ENCODE results near the gene CPTP. TPM values are rescaled to one million over a fixed set of nuclear protein-coding genes. Genes with fewer than 3 reads are reported as not detected.

The CPTP gene
- total RNA-seq, 4 donors from 2014 or later, result 10.4 to 42.7 (median 30.1) TPM

DNA sequence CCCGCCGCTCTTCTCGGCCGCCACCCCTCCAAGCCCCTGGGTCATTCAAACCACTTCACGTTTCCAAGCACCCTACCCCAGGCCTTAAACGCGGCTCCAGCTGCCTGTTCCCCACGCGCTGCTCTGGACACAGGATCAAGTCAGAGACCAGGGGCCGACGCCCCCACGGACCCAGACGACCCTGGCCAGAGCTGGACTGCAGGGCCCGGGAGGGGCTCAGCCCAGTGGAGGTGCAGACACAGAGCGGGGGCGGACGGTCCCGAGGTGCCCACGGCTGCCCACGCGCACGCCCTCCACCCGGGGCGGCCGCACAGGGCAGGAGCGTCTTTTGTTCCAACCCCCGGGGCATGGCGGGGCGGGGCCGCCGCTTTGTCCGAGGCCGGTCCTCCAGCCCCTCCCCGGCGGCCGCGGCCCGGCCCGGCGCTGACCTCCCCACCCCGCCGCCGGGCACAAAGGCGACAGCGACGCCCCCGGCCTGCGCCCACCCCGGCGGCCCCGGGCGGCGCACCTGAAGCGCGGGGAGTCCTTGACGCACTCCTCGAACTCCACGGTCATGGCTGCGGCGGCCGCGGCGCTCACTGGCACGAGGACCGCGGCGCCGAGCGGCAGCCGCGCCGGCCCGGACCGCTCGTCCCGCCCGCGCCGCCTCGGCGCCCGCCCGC, 17.2 kb upstream of the CPTP start:
- H3K9me3 ChIP-seq, result no peaks in the 10 kb centered on the region
- no peaks in the 10 kb centered on the region for H3K27me3 ChIP-seq
- no peak for ATAC-seq
- TF ChIP-seq, protein P1, sequence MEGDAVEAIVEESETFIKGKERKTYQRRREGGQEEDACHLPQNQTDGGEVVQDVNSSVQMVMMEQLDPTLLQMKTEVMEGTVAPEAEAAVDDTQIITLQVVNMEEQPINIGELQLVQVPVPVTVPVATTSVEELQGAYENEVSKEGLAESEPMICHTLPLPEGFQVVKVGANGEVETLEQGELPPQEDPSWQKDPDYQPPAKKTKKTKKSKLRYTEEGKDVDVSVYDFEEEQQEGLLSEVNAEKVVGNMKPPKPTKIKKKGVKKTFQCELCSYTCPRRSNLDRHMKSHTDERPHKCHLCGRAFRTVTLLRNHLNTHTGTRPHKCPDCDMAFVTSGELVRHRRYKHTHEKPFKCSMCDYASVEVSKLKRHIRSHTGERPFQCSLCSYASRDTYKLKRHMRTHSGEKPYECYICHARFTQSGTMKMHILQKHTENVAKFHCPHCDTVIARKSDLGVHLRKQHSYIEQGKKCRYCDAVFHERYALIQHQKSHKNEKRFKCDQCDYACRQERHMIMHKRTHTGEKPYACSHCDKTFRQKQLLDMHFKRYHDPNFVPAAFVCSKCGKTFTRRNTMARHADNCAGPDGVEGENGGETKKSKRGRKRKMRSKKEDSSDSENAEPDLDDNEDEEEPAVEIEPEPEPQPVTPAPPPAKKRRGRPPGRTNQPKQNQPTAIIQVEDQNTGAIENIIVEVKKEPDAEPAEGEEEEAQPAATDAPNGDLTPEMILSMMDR (IDR thresholded peaks at IDR 0.05), result no peak
- TF ChIP-seq EP300 (IDR thresholded peaks at IDR 0.05) (no peak), POLR2A (IDR thresholded peaks at IDR 0.05) (peak; percentile 43 to 52)
- peak overlapping the region; percentile 47 to 97 (median 94) for H3K27ac ChIP-seq
- H3K4me3 ChIP-seq, result peak overlapping the region; percentile 64 to 95
- peaks cover 2 to 71% (median 42%) of the 10 kb centered on the region in 3 donors for H3K4me1 ChIP-seq
- no CpG with 5 or more reads among the region's 83 CpGs for WGBS, 2 donors (ENCODE audit: low coverage in 1 of 2)
- H3K36me3 ChIP-seq, result peaks cover 0 to 27% of the 10 kb centered on the region in 2 donors

DNA sequence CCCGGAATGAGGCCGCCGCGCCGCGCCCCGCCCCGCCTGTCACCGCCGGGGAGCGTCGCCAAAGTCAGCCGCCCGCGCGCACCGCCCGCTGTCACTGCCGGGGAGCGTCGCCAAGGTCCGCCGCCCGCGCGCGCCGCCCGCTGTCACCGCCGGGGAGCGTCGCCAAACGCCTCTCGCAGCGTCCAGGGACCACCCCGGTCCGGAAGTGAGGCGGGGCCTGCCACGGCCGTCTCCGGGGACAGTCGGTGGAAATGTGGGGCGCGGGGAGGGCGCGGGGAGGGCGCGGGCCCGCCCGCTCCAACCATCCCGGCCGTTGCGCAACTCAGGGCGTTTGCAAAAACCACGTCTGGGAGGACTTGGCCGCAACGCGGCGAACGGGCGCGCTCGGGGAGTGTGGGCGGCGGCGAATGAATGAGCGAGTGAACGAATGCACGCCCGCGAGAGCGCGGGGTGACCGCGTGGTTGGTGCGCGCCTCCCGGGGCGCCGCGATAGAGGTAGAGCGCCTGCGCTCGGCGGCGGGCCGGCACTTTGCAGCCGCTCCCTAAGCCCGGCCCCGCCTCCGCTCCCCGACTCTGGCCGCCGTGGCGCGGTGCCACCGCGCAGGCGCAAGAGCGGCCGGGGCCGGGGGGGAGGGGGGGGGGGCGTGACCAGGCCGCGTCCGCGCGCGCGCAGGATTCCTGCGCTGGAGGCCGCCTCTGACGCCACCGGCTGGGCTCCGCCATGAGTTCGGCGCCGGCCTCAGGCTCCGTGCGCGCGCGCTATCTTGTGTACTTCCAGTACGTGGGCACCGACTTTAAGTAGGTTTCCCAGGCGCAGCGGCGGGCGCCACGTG, 16.5 kb upstream of the CPTP start, which contains the start of the genes ACAP3 and PUSL1:
Gene ACAP3 (minus strand): TSS at position 8 of the 833 bp plus-strand sequence. CDS start 115 bp downstream, outside the sequence.
Gene PUSL1 (plus strand): TSS at position 675 of the 833 bp plus-strand sequence. CDS start 47 bp downstream, at position 722.
- Histone ChIP-seq H3K27me3 (no peaks in the 10 kb centered on the region), H3K4me1 (peaks cover 2 to 67% (median 42%) of the 10 kb centered on the region in 3 donors), H3K4me3 (peak within 1 kb of the TSS; percentile 92 to 95), H3K27ac (peak within 1 kb of the TSS; percentile 93 to 97 (median 95)), H3K36me3 (peaks cover 0 to 35% of the 10 kb centered on the region in 2 donors), H3K9me3 (no peaks in the 10 kb centered on the region)
- WGBS, 2 donors (ENCODE audit: low coverage in 1 of 2), result no CpG with 5 or more reads among the region's 131 CpGs
- peak; percentile 73 for ATAC-seq
- TF ChIP-seq POLR2A (IDR thresholded peaks at IDR 0.05), result peak in 1 of 2 donors; percentile 32
- TF ChIP-seq POLR2AphosphoS5 (IDR thresholded peaks at IDR 0.05), result peak; percentile 68
- TF ChIP-seq, protein P1 (IDR thresholded peaks at IDR 0.05), result peak in 2 of 4 experiments; percentile 33 to 41
- no peak for TF ChIP-seq EP300 (IDR thresholded peaks at IDR 0.05)

DNA sequence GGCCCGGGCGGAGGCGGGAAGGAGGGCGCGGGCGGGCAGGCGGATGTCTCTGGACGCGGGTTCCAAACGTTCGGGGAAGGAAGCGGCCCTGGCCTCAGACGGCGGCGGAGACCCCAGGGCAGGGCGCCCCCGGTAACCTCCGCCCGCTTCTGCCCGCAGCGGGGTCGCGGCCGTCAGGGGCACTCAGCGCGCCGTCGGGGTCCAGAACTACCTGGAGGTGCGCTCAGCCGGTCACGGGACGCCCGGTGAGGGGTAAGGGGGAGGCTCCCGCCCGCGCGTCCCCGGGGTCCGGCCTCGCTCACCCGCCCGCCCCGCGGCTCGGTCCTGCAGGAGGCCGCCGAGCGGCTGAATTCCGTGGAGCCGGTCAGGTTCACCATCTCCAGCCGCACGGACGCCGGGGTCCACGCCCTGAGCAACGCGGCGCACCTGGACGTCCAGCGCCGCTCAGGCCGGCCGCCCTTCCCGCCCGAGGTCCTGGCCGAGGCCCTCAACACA, 15.8 kb upstream of the CPTP start:
- H3K4me3 ChIP-seq, result peak overlapping the region; percentile 92 to 95
- no peaks in the 10 kb centered on the region for H3K9me3 ChIP-seq
- TF ChIP-seq POLR2A (IDR thresholded peaks at IDR 0.05), result no peak
- TF ChIP-seq, protein P1 (IDR thresholded peaks at IDR 0.05), result no peak
- no peak for TF ChIP-seq EP300 (IDR thresholded peaks at IDR 0.05)
- no peak for TF ChIP-seq POLR2AphosphoS5 (IDR thresholded peaks at IDR 0.05)
- H3K27ac ChIP-seq, result peak overlapping the region; percentile 93 to 97 (median 95)
- H3K27me3 ChIP-seq, result no peaks in the 10 kb centered on the region
- peaks cover 2 to 61% (median 38%) of the 10 kb centered on the region in 3 donors for H3K4me1 ChIP-seq
- ATAC-seq, result no peak
- H3K36me3 ChIP-seq, result peaks cover 0 to 41% of the 10 kb centered on the region in 2 donors
- WGBS, 2 donors (ENCODE audit: low coverage in 1 of 2), result no CpG with 5 or more reads among the region's 66 CpGs

DNA sequence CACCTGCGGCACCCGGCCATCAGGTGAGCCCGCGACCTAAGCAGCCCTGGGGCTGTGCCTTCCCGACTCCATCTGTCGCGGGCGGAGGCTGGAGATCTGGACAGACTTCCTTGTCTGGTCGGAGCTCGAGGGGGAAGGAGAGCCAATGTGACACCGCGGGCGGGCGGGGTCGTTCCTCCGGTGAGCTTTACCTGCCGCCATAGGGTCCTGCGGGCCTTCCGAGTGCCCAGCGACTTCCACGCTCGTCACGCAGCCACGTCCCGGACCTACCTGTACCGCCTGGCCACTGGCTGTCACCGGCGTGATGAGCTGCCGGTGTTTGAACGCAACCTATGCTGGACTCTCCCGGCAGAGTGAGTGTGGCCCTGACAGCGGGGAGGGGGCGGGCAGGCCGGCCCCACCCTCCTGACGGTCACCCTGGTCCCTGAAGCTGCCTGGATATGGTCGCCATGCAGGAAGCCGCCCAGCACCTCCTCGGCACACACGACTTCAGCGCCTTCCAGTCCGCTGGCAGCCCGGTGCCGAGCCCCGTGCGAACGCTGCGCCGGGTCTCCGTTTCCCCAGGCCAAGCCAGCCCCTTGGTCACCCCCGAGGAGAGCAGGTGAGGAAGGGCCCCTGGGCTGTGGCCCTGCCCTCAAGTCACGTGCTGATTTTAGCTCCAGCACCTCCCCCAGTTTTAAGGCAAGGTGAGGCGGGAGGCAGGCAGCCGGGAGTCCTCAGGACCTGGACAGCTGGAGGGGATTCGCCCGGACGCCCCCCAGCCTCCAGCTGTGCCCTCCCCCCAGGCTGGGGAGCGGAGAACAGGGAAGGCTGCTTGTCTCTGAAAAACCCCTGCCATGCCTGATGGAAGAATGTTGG, 15.1 kb upstream of the CPTP start:
- ATAC-seq, result no peak
- TF ChIP-seq POLR2AphosphoS5 (IDR thresholded peaks at IDR 0.05) (no peak), POLR2A (IDR thresholded peaks at IDR 0.05) (no peak), EP300 (IDR thresholded peaks at IDR 0.05) (no peak)
- TF ChIP-seq, protein P1 (IDR thresholded peaks at IDR 0.05), result no peak
- WGBS, 2 donors (ENCODE audit: low coverage in 1 of 2), result 0 to 57% methylated on average over 1 to 12 of the region's 57 CpGs

More for the DNA sequence above, 15.1 kb upstream of the CPTP start:
- Histone ChIP-seq H3K9me3 (no peaks in the 10 kb centered on the region), H3K27me3 (no peaks in the 10 kb centered on the region), H3K4me3 (peak overlapping the region; percentile 92 to 95), H3K4me1 (peaks cover 2 to 54% (median 31%) of the 10 kb centered on the region in 3 donors), H3K36me3 (peaks cover 0 to 48% of the 10 kb centered on the region in 2 donors), H3K27ac (peak overlapping the region; percentile 93 to 97 (median 95))
